Endothelial cell of umbilical vein (primary cell): Measurements from ENCODE around the gene AQP2.
A peak's percentile ranks its signal among the peaks of the same experiment; 100 is the strongest.

ENCODE experiments used
- EZH2 ChIP-seq: IDR thresholded peaks from 2 replicates; pipeline ENCODE4 v1.6.1; 2012; ENCODE audit warnings: borderline replicate concordance, low read depth, mild to moderate bottlenecking, moderate library complexity, low read length, inconsistent platforms; ENCODE audit not compliant: severe bottlenecking
- POLR2A ChIP-seq: IDR thresholded peaks from 2 replicates; pipeline ENCODE4 v1.6.1; 2012; ENCODE audit warnings: low read depth, mild to moderate bottlenecking, control low read depth, low read length
- POLR2AphosphoS5 ChIP-seq: IDR thresholded peaks from 2 replicates; pipeline ENCODE4 v1.6.1; 2012; ENCODE audit warnings: low read depth, mild to moderate bottlenecking, control low read depth, low read length, moderate library complexity; ENCODE audit not compliant: insufficient read depth
- TF ChIP-seq, protein P1 (sequence below), 2 donors: IDR thresholded peaks; 1 replicate in 1 of 2; 2 replicates in 1 of 2; pipeline ENCODE4 v1.5.1; 2011; ENCODE audit warnings: low read length in 2 of 2, mild to moderate bottlenecking in 2 of 2, moderate library complexity in 2 of 2, control low read depth in 1 of 2, inconsistent platforms in 1 of 2, low read depth in 1 of 2; ENCODE audit not compliant: insufficient read depth in 1 of 2; ENCODE audit errors: extremely low read depth in 1 of 2
- TF ChIP-seq, protein P2 (sequence below): IDR thresholded peaks from 2 replicates; pipeline ENCODE4 v1.6.1; 2011; ENCODE audit not compliant: insufficient read depth, insufficient read length

- TF ChIP-seq, protein P1, sequence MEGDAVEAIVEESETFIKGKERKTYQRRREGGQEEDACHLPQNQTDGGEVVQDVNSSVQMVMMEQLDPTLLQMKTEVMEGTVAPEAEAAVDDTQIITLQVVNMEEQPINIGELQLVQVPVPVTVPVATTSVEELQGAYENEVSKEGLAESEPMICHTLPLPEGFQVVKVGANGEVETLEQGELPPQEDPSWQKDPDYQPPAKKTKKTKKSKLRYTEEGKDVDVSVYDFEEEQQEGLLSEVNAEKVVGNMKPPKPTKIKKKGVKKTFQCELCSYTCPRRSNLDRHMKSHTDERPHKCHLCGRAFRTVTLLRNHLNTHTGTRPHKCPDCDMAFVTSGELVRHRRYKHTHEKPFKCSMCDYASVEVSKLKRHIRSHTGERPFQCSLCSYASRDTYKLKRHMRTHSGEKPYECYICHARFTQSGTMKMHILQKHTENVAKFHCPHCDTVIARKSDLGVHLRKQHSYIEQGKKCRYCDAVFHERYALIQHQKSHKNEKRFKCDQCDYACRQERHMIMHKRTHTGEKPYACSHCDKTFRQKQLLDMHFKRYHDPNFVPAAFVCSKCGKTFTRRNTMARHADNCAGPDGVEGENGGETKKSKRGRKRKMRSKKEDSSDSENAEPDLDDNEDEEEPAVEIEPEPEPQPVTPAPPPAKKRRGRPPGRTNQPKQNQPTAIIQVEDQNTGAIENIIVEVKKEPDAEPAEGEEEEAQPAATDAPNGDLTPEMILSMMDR (IDR thresholded peaks at IDR 0.05; ENCODE audit: extremely low read depth in 1 of 2, insufficient read depth in 1 of 2, low read depth in 1 of 2, low read length in 2 of 2) = no peak
- TF ChIP-seq POLR2A (peak; percentile 34), POLR2AphosphoS5 (peak; percentile 89), EZH2 (no peak)
- TF ChIP-seq, protein P2, sequence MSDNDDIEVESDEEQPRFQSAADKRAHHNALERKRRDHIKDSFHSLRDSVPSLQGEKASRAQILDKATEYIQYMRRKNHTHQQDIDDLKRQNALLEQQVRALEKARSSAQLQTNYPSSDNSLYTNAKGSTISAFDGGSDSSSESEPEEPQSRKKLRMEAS = no peak
Observed at GRCh38 chr12:49959685-49960473, 9.3 kb downstream of the AQP2 start.
